Measurements from ENCODE around the gene NUPR2. TPM values are rescaled to one million over a fixed set of nuclear protein-coding genes. Genes with fewer than 3 reads are reported as not detected.

The NUPR2 gene
- total and polyA plus RNA-seq, 2 donors (not counting 1 experiment from before 2014, with no cell fraction given), result not detected

Other genes starting within 250 kb of the NUPR2 start
- gene ZNF713, start 229.0 kb downstream of the NUPR2 start, total RNA-seq, result 2.8 and 3.0 TPM in 2 replicates
- 1.4 and 1.5 TPM in 2 replicates for gene ZNF713, start 229.0 kb downstream of the NUPR2 start, polyA plus RNA-seq
- gene MRPS17, start 164.5 kb downstream of the NUPR2 start, total RNA-seq, result 17.5 and 20.8 TPM in 2 replicates
- 14.6 and 19.4 TPM in 2 replicates for gene MRPS17, start 164.5 kb downstream of the NUPR2 start, polyA plus RNA-seq
- gene NIPSNAP2, start 151.8 kb downstream of the NUPR2 start, total RNA-seq, result 32.4 and 42.4 TPM in 2 replicates
- 58.6 and 65.0 TPM in 2 replicates for gene NIPSNAP2, start 151.8 kb downstream of the NUPR2 start, polyA plus RNA-seq
- 61.1 and 74.3 TPM in 2 replicates for gene PSPH, start 65.0 kb downstream of the NUPR2 start, total RNA-seq
- 14.4 and 19.9 TPM in 2 replicates for gene PSPH, start 65.0 kb downstream of the NUPR2 start, polyA plus RNA-seq
- 158 and 168 TPM in 2 replicates for gene CCT6A, start 64.7 kb downstream of the NUPR2 start, total RNA-seq
- 172 and 266 TPM in 2 replicates for gene CCT6A, start 64.7 kb downstream of the NUPR2 start, polyA plus RNA-seq
- gene SUMF2, start 52.1 kb downstream of the NUPR2 start, total RNA-seq, result 199 and 229 TPM in 2 replicates
- 118 and 163 TPM in 2 replicates for gene SUMF2, start 52.1 kb downstream of the NUPR2 start, polyA plus RNA-seq
- 0.77 and 1.3 TPM in 2 replicates for gene PHKG1, start 23.5 kb downstream of the NUPR2 start, total RNA-seq
- 0.23 and 0.41 TPM in 2 replicates for gene PHKG1, start 23.5 kb downstream of the NUPR2 start, polyA plus RNA-seq
- gene CHCHD2, start 9.9 kb downstream of the NUPR2 start, total RNA-seq, result 224 and 338 TPM in 2 replicates
- 232 and 313 TPM in 2 replicates for gene CHCHD2, start 9.9 kb downstream of the NUPR2 start, polyA plus RNA-seq

Measured in fibroblast of lung (primary cell).